Chondrocyte (in vitro differentiated cells): ENCODE measurements around the gene STXBP4. TPM values are rescaled to one million over a fixed set of nuclear protein-coding genes. Genes with fewer than 3 reads are reported as not detected.

Experiments used
- DNase-seq: peaks from one replicate; pipeline ENCODE4 v3.0.0; 2021; ENCODE audit warnings: mixed read lengths, low spot score
- H3K27ac Mint-ChIP-seq: one replicate; pipeline ENCODE4 v1.8.0; 2021; ENCODE audit warnings: mild to moderate bottlenecking, moderate library complexity, mixed read lengths; ENCODE audit not compliant: unreplicated experiment
- H3K27me3 Mint-ChIP-seq: 2 replicates; pipeline ENCODE4 v1.8.0; 2021; ENCODE audit warnings: low read depth, mixed read lengths
- H3K36me3 Mint-ChIP-seq: 2 replicates; pipeline ENCODE4 v1.8.0; 2021; ENCODE audit warnings: low read depth, mixed read lengths
- H3K4me1 Mint-ChIP-seq: 2 replicates; pipeline ENCODE4 v1.8.0; 2021; ENCODE audit warnings: low read depth, mild to moderate bottlenecking, mixed read lengths
- H3K4me3 Mint-ChIP-seq: one replicate; pipeline ENCODE4 v1.8.0; 2021; ENCODE audit warnings: mild to moderate bottlenecking, moderate library complexity, mixed read lengths; ENCODE audit not compliant: unreplicated experiment
- H3K9me3 Mint-ChIP-seq: 2 replicates; pipeline ENCODE4 v1.8.0; 2021; ENCODE audit warnings: low read depth, mixed read lengths
- total RNA-seq: library from RNA; stranded (reverse); gene quantifications from 3 replicates; pipeline ENCODE4 v1.2.1, GENCODE V29; 2021
- TF ChIP-seq, protein P1 (sequence below): fragments of 200-600 bp; sonication (generic); IDR thresholded peaks from 2 replicates; pipeline ENCODE4 v1.5.0; 2021; ENCODE audit warnings: antibody characterized with exemption, mild to moderate bottlenecking, moderate library complexity

Gene STXBP4
- total RNA-seq, 1 donor from 2014 or later: 11.9 TPM

DNA sequence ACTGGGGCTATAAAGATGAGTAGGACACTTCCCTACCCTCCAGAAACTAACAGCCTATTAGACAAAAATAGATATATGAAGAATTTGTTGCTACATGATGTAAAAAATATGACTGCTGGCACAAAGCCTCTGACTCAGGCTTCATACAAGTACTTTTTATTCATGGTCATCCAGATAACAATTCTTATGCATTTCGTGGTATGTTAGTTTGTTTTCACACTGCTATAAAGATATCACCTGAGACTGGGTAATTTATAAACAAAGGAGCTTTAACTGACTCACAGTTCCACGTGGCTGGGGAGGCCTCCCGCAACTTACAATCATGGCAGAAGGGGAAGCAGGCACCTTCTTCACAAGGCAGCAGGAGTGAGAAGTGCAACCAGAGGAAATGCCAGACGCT is 183.7 kb downstream of the STXBP4 start:
- no peak overlapping the region for H3K4me3 Mint-ChIP-seq
- H3K27ac Mint-ChIP-seq: no peak overlapping the region
- H3K36me3 Mint-ChIP-seq: peaks cover 2% of the 10 kb centered on the region
- TF ChIP-seq, protein P1, sequence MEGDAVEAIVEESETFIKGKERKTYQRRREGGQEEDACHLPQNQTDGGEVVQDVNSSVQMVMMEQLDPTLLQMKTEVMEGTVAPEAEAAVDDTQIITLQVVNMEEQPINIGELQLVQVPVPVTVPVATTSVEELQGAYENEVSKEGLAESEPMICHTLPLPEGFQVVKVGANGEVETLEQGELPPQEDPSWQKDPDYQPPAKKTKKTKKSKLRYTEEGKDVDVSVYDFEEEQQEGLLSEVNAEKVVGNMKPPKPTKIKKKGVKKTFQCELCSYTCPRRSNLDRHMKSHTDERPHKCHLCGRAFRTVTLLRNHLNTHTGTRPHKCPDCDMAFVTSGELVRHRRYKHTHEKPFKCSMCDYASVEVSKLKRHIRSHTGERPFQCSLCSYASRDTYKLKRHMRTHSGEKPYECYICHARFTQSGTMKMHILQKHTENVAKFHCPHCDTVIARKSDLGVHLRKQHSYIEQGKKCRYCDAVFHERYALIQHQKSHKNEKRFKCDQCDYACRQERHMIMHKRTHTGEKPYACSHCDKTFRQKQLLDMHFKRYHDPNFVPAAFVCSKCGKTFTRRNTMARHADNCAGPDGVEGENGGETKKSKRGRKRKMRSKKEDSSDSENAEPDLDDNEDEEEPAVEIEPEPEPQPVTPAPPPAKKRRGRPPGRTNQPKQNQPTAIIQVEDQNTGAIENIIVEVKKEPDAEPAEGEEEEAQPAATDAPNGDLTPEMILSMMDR: no peak
- H3K27me3 Mint-ChIP-seq: no peaks in the 10 kb centered on the region
- peaks cover 3% of the 10 kb centered on the region for H3K9me3 Mint-ChIP-seq
- no peak for DNase-seq
- peaks cover 5% of the 10 kb centered on the region for H3K4me1 Mint-ChIP-seq

DNA sequence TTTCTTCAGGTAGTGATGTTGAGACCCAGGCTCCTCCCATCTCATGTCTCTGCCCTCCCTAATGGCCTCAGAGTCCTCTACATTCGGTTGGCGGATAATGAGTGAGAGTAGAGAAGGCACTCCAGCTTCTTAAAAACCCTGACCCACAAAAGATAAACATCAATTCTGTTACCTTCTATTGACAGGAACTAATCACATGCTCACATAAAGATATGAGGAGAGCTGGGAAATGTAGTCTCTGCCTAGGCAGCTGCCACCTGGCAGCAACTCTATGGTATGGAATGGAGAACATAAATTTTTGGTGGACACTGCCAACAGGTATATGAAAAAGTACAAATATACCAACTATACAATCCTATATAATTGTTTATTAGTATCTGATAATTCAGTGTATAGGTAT is 185.5 kb downstream of the STXBP4 start:
- Mint-ChIP-seq H3K27ac (no peak overlapping the region), H3K9me3 (peaks cover 3% of the 10 kb centered on the region), H3K4me3 (no peak overlapping the region), H3K27me3 (no peaks in the 10 kb centered on the region), H3K4me1 (peaks cover 9% of the 10 kb centered on the region), H3K36me3 (peaks cover 2% of the 10 kb centered on the region)
- TF ChIP-seq, protein P1: no peak
- DNase-seq: no peak

DNA sequence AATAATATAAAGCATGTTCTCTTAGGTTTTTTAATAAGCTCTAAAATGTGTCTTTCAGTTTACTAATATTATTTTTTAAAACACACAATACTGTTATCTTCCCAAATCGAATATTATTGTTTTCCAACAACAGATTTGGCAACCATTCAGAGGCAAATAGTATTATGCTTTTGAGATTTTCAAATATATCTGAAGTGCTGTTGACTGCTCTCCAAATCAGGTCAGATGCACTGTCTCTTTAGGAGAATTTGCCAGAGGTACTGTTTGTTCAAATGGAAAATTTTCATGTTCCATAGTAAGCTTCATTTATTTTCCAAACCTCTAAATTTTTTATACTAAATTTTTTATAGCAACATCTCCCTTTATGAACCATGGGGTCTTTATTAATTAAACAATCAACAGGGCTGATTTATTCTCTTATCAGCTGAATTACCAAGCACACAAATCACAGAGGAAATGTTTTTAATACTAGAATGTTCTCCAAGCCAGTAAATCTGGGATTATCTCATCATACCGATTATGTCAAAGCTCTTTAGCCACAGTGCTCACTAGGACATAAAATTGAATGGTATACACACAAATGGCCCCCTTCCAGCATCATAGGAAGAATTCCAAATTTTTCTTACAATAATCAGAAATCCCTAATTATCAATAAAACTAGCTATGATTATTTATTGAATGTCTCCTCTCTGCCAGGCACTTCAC is 187.4 kb downstream of the STXBP4 start:
- H3K4me3 Mint-ChIP-seq: no peak overlapping the region

DNA sequence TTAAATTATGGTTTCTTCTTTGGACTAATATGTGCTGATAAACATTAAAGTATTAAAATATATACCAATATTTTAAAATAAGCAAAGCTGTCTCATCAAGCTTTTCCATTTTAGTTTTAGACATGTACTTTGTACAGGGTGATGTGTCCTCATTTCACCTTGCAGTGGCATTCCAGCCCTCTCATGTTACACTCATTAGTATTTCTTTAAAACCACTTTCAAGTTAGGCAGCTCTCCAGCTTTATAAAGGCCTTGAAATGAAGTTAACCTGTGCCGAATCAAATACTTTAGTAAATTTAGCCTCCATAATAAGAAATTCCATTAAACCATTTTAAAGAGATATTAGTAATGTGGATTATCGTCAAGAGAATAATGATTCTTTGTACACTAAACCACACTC is 188.6 kb downstream of the STXBP4 start:
- Mint-ChIP-seq H3K27me3 (no peaks in the 10 kb centered on the region), H3K36me3 (peaks cover 5% of the 10 kb centered on the region), H3K27ac (no peak overlapping the region), H3K4me3 (no peak overlapping the region), H3K9me3 (no peaks in the 10 kb centered on the region), H3K4me1 (peaks cover 14% of the 10 kb centered on the region)
- DNase-seq: no peak
- TF ChIP-seq, protein P1: no peak

More for the DNA sequence above, 187.4 kb downstream of the STXBP4 start:
- peaks cover 5% of the 10 kb centered on the region for H3K36me3 Mint-ChIP-seq
- no peaks in the 10 kb centered on the region for H3K9me3 Mint-ChIP-seq
- no peaks in the 10 kb centered on the region for H3K27me3 Mint-ChIP-seq
- H3K4me1 Mint-ChIP-seq: peaks cover 9% of the 10 kb centered on the region
- H3K27ac Mint-ChIP-seq: no peak overlapping the region
- TF ChIP-seq, protein P1: no peak
- no peak for DNase-seq

DNA sequence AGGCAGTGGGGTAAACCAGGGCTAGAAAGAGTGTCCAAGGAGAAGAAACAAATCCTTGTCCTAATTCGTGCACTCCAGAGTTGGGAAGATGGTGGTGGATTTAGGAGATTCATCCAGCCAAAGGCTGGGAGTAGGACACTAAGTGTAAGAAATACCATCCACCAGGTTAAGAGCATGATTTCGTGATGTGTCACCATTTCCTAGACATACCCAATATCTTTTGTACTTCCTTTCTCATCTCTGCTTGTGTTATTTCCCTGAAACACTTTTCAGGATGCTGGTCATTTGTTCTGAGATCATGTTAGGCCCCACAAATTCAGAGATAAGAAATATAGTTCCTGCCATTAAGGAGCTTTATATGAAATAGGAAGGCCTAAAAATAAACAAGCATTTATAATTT is 189.9 kb downstream of the STXBP4 start:
- peaks cover 2% of the 10 kb centered on the region for H3K36me3 Mint-ChIP-seq
- H3K9me3 Mint-ChIP-seq: no peaks in the 10 kb centered on the region
- no peaks in the 10 kb centered on the region for H3K27me3 Mint-ChIP-seq
- TF ChIP-seq, protein P1: no peak
- H3K27ac Mint-ChIP-seq: no peak overlapping the region
- no peak for DNase-seq
- no peak overlapping the region for H3K4me3 Mint-ChIP-seq
- H3K4me1 Mint-ChIP-seq: peaks cover 19% of the 10 kb centered on the region
